Osteoblast (primary cell): ENCODE results near the gene C11orf97. TPM values are rescaled to one million over a fixed set of nuclear protein-coding genes. Genes with fewer than 3 reads are reported as not detected.
A peak's percentile ranks its signal among the peaks of the same experiment; 100 is the strongest.

ENCODE experiments used
- DNase-seq: peaks from one replicate; pipeline ENCODE4 v3.0.0; 2011; ENCODE audit warnings: low spot score, mixed read lengths; ENCODE audit not compliant: insufficient read length; ENCODE audit errors: missing footprints
- H2AFZ ChIP-seq: 2 replicates; pipeline ENCODE4 v1.6.0; 2011; ENCODE audit warnings: mild to moderate bottlenecking, low read length
- H3K27ac ChIP-seq: 2 replicates; pipeline ENCODE4 v1.5.1; 2011; ENCODE audit warnings: mild to moderate bottlenecking, low read depth, low read length, moderate library complexity
- H3K27me3 ChIP-seq: 2 replicates; pipeline ENCODE4 v1.6.0; 2012; ENCODE audit warnings: mild to moderate bottlenecking, control low read depth, inconsistent platforms, low read length, moderate library complexity; ENCODE audit not compliant: insufficient read depth
- H3K36me3 ChIP-seq: 2 replicates; pipeline ENCODE4 v1.5.1; 2011; ENCODE audit warnings: mild to moderate bottlenecking, low read length, control low read depth, moderate library complexity; ENCODE audit not compliant: insufficient read depth
- H3K4me1 ChIP-seq: 2 replicates; pipeline ENCODE4 v1.5.1; 2011; ENCODE audit warnings: mild to moderate bottlenecking, low read length, control low read depth, moderate library complexity; ENCODE audit not compliant: insufficient read depth
- H3K4me2 ChIP-seq: 2 replicates; pipeline ENCODE4 v1.6.0; 2011; ENCODE audit warnings: mild to moderate bottlenecking, low read length; ENCODE audit not compliant: insufficient read depth
- H3K4me3 ChIP-seq: fragments of 200-600 bp; sonication (generic); 3 replicates; pipeline ENCODE4 v1.5.1; 2012; ENCODE audit warnings: mild to moderate bottlenecking, low read length, inconsistent platforms; ENCODE audit not compliant: insufficient read depth
- H3K79me2 ChIP-seq: 2 replicates; pipeline ENCODE4 v1.6.0; 2012; ENCODE audit warnings: mild to moderate bottlenecking, low read length, control low read depth, inconsistent platforms; ENCODE audit not compliant: insufficient read depth
- H3K9me3 ChIP-seq: 2 replicates; pipeline ENCODE4 v1.5.1; 2011; ENCODE audit warnings: low read depth, low read length, control low read depth
- H4K20me1 ChIP-seq: 2 replicates; pipeline ENCODE4 v1.6.0; 2012; ENCODE audit warnings: mild to moderate bottlenecking, low read length, control low read depth; ENCODE audit not compliant: insufficient read depth
- total RNA-seq: library from RNA; depleted of rRNA; stranded (reverse); fragments of >200 nt; gene quantifications from 2 replicates; pipeline ENCODE4 v1.2.3, GENCODE V29; 2012
- TF ChIP-seq, protein P1 (sequence below): IDR thresholded peaks from 2 replicates; pipeline ENCODE4 v1.5.1; 2011; ENCODE audit warnings: mild to moderate bottlenecking, low read depth, low read length, moderate library complexity; ENCODE audit errors: extremely low read depth

C11orf97 gene
- total RNA-seq, 1 donor: not detected

DNA sequence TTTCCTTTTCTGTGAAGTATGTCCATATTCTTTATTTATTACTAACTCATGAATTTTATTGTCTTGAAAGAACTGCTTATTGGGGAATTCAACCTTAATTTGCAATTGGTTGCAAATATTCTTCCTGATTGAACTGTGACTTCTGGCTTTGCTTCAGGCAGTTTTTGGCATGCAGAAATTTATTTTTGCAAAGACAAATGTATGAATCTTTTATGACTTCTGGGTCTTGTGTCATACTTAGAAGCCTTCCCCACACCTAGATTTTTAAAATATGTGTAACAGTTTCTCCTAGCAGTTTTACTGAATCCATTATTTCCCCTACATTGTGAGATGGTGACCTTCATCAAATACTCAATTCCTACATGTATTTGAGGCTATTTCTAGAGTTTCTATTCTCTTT lies 30.9 kb upstream of the C11orf97 start:
- Histone ChIP-seq H3K36me3 (no peaks in the 10 kb centered on the region), H3K9me3 (no peaks in the 10 kb centered on the region), H3K27me3 (no peaks in the 10 kb centered on the region), H2AFZ (no peak overlapping the region), H3K4me1 (no peaks in the 10 kb centered on the region), H3K27ac (no peak overlapping the region), H3K4me2 (no peak overlapping the region), H3K79me2 (no peaks in the 10 kb centered on the region), H4K20me1 (no peaks in the 10 kb centered on the region), H3K4me3 (no peak overlapping the region)
- TF ChIP-seq, protein P1, sequence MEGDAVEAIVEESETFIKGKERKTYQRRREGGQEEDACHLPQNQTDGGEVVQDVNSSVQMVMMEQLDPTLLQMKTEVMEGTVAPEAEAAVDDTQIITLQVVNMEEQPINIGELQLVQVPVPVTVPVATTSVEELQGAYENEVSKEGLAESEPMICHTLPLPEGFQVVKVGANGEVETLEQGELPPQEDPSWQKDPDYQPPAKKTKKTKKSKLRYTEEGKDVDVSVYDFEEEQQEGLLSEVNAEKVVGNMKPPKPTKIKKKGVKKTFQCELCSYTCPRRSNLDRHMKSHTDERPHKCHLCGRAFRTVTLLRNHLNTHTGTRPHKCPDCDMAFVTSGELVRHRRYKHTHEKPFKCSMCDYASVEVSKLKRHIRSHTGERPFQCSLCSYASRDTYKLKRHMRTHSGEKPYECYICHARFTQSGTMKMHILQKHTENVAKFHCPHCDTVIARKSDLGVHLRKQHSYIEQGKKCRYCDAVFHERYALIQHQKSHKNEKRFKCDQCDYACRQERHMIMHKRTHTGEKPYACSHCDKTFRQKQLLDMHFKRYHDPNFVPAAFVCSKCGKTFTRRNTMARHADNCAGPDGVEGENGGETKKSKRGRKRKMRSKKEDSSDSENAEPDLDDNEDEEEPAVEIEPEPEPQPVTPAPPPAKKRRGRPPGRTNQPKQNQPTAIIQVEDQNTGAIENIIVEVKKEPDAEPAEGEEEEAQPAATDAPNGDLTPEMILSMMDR: no peak
- no peak for DNase-seq

DNA sequence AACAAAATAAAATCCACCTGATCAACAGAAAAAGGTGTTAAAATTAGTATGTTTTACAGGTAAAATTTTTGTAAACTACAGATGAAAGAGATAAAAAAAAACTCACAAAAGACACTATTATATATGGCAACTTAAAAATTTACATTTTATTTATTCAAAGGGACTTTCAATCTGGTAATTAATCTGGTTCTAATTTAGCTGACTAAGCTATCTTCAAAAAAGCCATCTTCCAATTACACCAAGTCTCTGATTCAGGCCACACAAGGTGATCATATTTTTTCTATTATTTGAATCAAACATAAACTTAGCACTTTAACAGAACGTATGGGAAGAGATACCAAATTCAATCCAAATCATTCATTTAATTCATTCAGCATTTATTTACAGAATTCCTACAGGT lies 26.2 kb upstream of the C11orf97 start:
- H3K9me3 ChIP-seq: no peaks in the 10 kb centered on the region
- no peaks in the 10 kb centered on the region for H4K20me1 ChIP-seq
- no peak overlapping the region for H3K4me2 ChIP-seq
- no peaks in the 10 kb centered on the region for H3K27me3 ChIP-seq
- H3K4me1 ChIP-seq: no peaks in the 10 kb centered on the region
- H3K4me3 ChIP-seq: no peak overlapping the region
- no peak for DNase-seq
- TF ChIP-seq, protein P1: no peak
- H3K27ac ChIP-seq: no peak overlapping the region
- no peak overlapping the region for H2AFZ ChIP-seq
- H3K36me3 ChIP-seq: no peaks in the 10 kb centered on the region
- H3K79me2 ChIP-seq: no peaks in the 10 kb centered on the region

DNA sequence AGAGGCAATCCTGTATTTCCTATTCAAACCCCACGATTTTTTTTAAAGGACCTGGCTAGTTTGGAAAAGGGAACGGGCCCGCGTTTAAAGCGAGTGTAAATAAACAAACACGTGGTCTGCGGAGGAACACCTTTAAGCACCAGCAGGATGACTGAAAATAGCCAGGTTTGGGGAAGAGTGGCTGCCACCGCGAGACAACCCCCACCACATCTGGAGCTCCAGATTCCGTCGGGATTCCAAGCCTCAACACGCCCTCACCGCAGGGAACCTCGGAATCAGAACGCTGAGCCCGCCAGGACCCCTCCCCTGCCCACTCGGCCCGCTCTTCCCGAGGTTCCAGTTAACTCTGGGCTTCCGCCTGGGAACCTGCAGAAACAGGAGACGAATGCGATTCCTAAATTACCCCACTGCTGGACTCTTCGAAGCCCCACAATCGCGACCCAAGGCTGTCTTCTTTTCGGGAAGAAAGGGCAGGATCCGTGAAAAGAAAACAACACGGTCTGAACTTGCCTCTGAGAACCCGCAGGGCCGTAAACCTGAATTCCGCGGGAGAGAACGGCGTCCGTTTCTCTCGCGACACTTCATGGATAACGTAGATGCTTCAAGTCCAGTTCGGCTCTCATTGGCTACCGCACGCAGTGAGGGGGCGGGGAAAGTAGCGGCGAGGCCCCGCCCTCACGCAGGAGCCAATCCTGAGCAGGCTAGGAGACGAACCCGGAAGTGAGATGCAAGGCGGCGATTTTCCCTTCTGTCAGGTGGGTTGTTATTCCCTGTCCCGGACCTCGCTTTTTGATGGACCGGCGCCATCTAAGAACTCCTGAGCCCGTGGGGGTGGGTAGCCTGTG lies 18.8 kb upstream of the C11orf97 start, which contains the start of the genes ANKRD49 and MRE11:
Gene ANKRD49 (plus strand): TSS at position 704 of the 845 bp plus-strand sequence. CDS start 2,710 bp downstream, outside the sequence.
Gene MRE11 (minus strand): TSS at position 564 of the 845 bp plus-strand sequence. CDS start 1,043 bp downstream, outside the sequence.
- H4K20me1 ChIP-seq: no peaks in the 10 kb centered on the region
- no peaks in the 10 kb centered on the region for H3K27me3 ChIP-seq
- no peaks in the 10 kb centered on the region for H3K9me3 ChIP-seq
- peaks cover 35% of the 10 kb centered on the region for H3K79me2 ChIP-seq
- peak within 1 kb of the TSS; percentile 99 for H2AFZ ChIP-seq
- TF ChIP-seq, protein P1: no peak
- H3K36me3 ChIP-seq: peaks cover 16% of the 10 kb centered on the region
- peak within 1 kb of the TSS; percentile 96 for H3K4me3 ChIP-seq
- peak; percentile 95 for DNase-seq
- peak within 1 kb of the TSS; percentile 97 for H3K4me2 ChIP-seq
- H3K27ac ChIP-seq: peak within 1 kb of the TSS; percentile 85
- H3K4me1 ChIP-seq: peaks cover 7% of the 10 kb centered on the region

DNA sequence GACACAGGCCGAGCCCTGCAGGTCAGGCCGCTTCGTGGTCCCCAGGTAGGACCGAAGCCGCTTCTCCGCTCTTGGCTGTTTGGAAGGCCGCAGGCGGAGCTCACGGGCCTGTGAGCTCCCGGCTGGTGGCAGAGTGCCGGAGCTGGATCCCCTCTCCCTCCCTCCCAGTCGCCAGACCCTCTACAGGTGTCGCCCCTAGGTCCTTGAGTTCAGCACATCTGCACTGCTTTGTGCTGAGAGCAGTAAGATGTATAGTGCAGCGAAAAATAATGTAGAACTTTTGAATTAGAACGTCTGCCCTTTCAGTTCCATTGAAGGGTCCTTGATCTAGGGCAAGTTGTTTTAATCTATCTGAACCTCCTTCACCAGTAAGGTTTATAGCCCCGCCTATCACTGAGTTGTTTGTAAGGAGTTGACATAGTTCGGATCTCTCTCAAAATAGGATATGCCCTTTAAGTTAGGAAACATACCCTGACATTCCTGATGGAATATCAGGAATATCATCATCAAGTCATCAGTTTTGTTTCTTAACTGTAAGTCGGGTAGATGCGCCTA lies 18.1 kb upstream of the C11orf97 start:
- Histone ChIP-seq H3K27me3 (no peaks in the 10 kb centered on the region), H3K4me2 (peak overlapping the region; percentile 97), H3K36me3 (peaks cover 23% of the 10 kb centered on the region), H3K79me2 (peaks cover 35% of the 10 kb centered on the region), H3K4me1 (peaks cover 7% of the 10 kb centered on the region), H3K9me3 (no peaks in the 10 kb centered on the region), H4K20me1 (no peaks in the 10 kb centered on the region), H2AFZ (peak overlapping the region; percentile 97), H3K4me3 (peak overlapping the region; percentile 96), H3K27ac (peak overlapping the region; percentile 85)
- no peak for DNase-seq
- TF ChIP-seq, protein P1: no peak
